ENCODE data around the gene CAPRIN1. TPM values are rescaled to one million over a fixed set of nuclear protein-coding genes. Genes with fewer than 3 reads are reported as not detected.

CAPRIN1 gene
- total RNA-seq, 4 donors from 2014 or later = 89.6 to 126 (median 103) TPM

GRCh38 chr11:34136420-34136819, 84.9 kb downstream of the CAPRIN1 start:
- H3K4me3 ChIP-seq (ENCODE audit: low read depth, poor library complexity, severe bottlenecking) = no peak overlapping the region
- TF ChIP-seq CTCF (IDR thresholded peaks at IDR 0.05) (no peak), POLR2A (IDR thresholded peaks at IDR 0.05) (no peak)
- DNase-seq (ENCODE audit: low spot score in 2 of 2) = no peak
- intact Hi-C loops (cut with DNase I; ENCODE audit: low total_unique reads) = no loop called here
- WGBS, 2 donors = 94 to 95% methylated on average over 8 of the region's 8 CpGs

GRCh38 chr11:34139346-34139745, 87.8 kb downstream of the CAPRIN1 start:
- WGBS, 2 donors = 74 to 77% methylated on average over 7 of the region's 7 CpGs
- intact Hi-C loops (cut with DNase I; ENCODE audit: low total_unique reads) = no loop called here
- H3K4me3 ChIP-seq (ENCODE audit: low read depth, poor library complexity, severe bottlenecking) = no peak overlapping the region
- no peak for DNase-seq (ENCODE audit: low spot score in 2 of 2)
- TF ChIP-seq POLR2A (IDR thresholded peaks at IDR 0.05) (no peak), CTCF (IDR thresholded peaks at IDR 0.05) (no peak)

DNA sequence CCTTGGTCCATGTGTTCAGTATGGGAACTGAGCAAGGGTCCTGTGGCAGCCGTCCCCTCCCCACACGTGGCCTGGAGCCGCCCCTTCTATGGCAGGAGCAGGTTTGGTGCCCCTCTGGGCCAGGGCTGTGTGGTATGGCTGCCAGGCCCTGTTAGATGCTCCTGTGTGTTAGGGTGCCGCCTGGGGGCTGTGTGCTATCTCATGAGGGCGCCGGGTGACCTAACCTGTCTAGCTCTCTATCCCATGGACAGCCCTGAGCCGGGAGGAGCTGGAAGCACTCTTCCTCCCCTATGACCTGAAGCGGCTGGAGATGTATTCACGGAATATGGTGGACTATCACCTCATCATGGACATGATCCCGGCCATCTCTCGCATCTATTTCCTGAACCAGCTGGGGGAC, 88.6 kb downstream of the CAPRIN1 start:
- TF ChIP-seq CTCF (IDR thresholded peaks at IDR 0.05) = no peak
- no peak for TF ChIP-seq POLR2A (IDR thresholded peaks at IDR 0.05)
- intact Hi-C loops (cut with DNase I; ENCODE audit: low total_unique reads) = no loop called here
- DNase-seq (ENCODE audit: low spot score in 2 of 2) = no peak
- no peak overlapping the region for H3K4me3 ChIP-seq (ENCODE audit: low read depth, poor library complexity, severe bottlenecking)
- WGBS, 2 donors = 90 to 94% methylated on average over 11 of the region's 11 CpGs

GRCh38 chr11:34143048-34143447, 91.5 kb downstream of the CAPRIN1 start:
- no peak overlapping the region for H3K4me3 ChIP-seq (ENCODE audit: low read depth, poor library complexity, severe bottlenecking)
- no peak for DNase-seq (ENCODE audit: low spot score in 2 of 2)
- TF ChIP-seq POLR2A (IDR thresholded peaks at IDR 0.05) = no peak
- intact Hi-C loops (cut with DNase I; ENCODE audit: low total_unique reads) = no loop called here
- WGBS, 2 donors = 84 to 88% methylated on average over 2 of the region's 2 CpGs

GRCh38 chr11:34145073-34145472, 93.5 kb downstream of the CAPRIN1 start:
- DNase-seq (ENCODE audit: low spot score in 2 of 2) = no peak
- intact Hi-C loops (cut with DNase I; ENCODE audit: low total_unique reads) = no loop called here
- H3K4me3 ChIP-seq (ENCODE audit: low read depth, poor library complexity, severe bottlenecking) = no peak overlapping the region
- TF ChIP-seq CTCF (IDR thresholded peaks at IDR 0.05) (no peak), POLR2A (IDR thresholded peaks at IDR 0.05) (no peak)
- WGBS, 2 donors = 87% methylated on average over 5 of the region's 5 CpGs

- no peak overlapping the region for H3K4me3 ChIP-seq (ENCODE audit: low read depth, poor library complexity, severe bottlenecking)
- no peak for TF ChIP-seq POLR2A (IDR thresholded peaks at IDR 0.05)
- TF ChIP-seq CTCF (IDR thresholded peaks at IDR 0.05) = no peak
- intact Hi-C loops (cut with DNase I; ENCODE audit: low total_unique reads) = no loop called here
- DNase-seq (ENCODE audit: low spot score in 2 of 2) = no peak
- 63 to 79% methylated on average over 8 of the region's 8 CpGs for WGBS, 2 donors
These were observed 94.4 kb downstream of the CAPRIN1 start for GRCh38 chr11:34145847-34146381.
